ENCODE measurements around the gene PHLPP1. TPM values are rescaled to one million over a fixed set of nuclear protein-coding genes. Genes with fewer than 3 reads are reported as not detected.

Gene PHLPP1
- total and polyA plus RNA-seq, 2 of the 13 experiments (the other 11 are each of a cell fraction or from before 2014, with no cell fraction given): 9.8 to 18.5 TPM

- TF ChIP-seq MTERF4 (CRISPR knock-in tag; IDR thresholded peaks at IDR 0.05) (no peak), ZNF260 (CRISPR knock-in tag; IDR thresholded peaks at IDR 0.05; ENCODE audit: borderline replicate concordance, low read depth) (no peak), ETS1 (CRISPR knock-in tag; IDR thresholded peaks at IDR 0.05) (no peak), MTF1 (CRISPR knock-in tag; IDR thresholded peaks at IDR 0.05) (no peak), ZNF576 (CRISPR knock-in tag; IDR thresholded peaks at IDR 0.05) (no peak), ATF1 (CRISPR knock-in tag; IDR thresholded peaks at IDR 0.05) (no peak), HDAC6 (IDR thresholded peaks at IDR 0.05; ENCODE audit: low read depth, low read length) (no peak), ZNF160 (CRISPR knock-in tag; IDR thresholded peaks at IDR 0.05) (no peak), PAWR (CRISPR knock-in tag; IDR thresholded peaks at IDR 0.05; ENCODE audit: borderline replicate concordance) (no peak), ZNF580 (CRISPR knock-in tag; IDR thresholded peaks at IDR 0.05; ENCODE audit: borderline replicate concordance, low read depth) (no peak), KLF6 (CRISPR knock-in tag; IDR thresholded peaks at IDR 0.05) (no peak), HNRNPUL1 (IDR thresholded peaks at IDR 0.05; ENCODE audit: low read depth, low read length) (no peak)
These were observed 144.7 kb downstream of the PHLPP1 start (continued) for GRCh38 chr18:62860062-62860461.

GRCh38 chr18:62862466-62862865 is 147.1 kb downstream of the PHLPP1 start:
- H2AFZ ChIP-seq (ENCODE audit: low read length): no peak overlapping the region
- no peak overlapping the region for H3K4me2 ChIP-seq (ENCODE audit: low read depth, low read length)
- H3K36me3 ChIP-seq (replicated peaks in 1 of 2; ENCODE audit: control insufficient read depth in 1 of 2, insufficient read depth in 2 of 2, low read length in 2 of 2): peaks cover 3 to 43% of the 10 kb centered on the region in 2 experiments; a peak in 4 of 5 replicates
- H3K79me2 ChIP-seq (ENCODE audit: insufficient read depth, low read length): no peaks in the 10 kb centered on the region
- no TSS peak for BruUV-seq (replicated peaks)
- DNase-seq (ENCODE audit: low spot score): no peak
- ChIA-PET CTCF (ENCODE audit: low intra/inter-chr PET ratio, low total read pairs) (no interaction called here), POLR2A (no interaction called here)
- no peak overlapping the region for H3K4me3 ChIP-seq (replicated peaks in 1 of 3; ENCODE audit: insufficient read depth in 1 of 3, low read depth in 2 of 3, low read length in 3 of 3)
- no peak overlapping the region for H3K9ac ChIP-seq (ENCODE audit: insufficient read depth, low read depth, low read length)
- H3K27me3 ChIP-seq (ENCODE audit: control insufficient read depth in 1 of 2, insufficient read depth in 2 of 2, low read length in 2 of 2): no peaks in the 10 kb centered on the region
- WGBS (ENCODE audit: low lambda C conversion rate): over 99% methylated on average over 2 of the region's 2 CpGs
- ATAC-seq: no peak
- no peaks in the 10 kb centered on the region for H4K20me1 ChIP-seq (ENCODE audit: insufficient read depth, low read length)
- H3K27ac ChIP-seq (ENCODE audit: extremely low read length, insufficient read depth, low read length): no peak overlapping the region
- no peak for TF ChIP-seq ZSCAN5A (CRISPR knock-in tag; IDR thresholded peaks at IDR 0.05; ENCODE audit: borderline replicate concordance)
- H3K9me3 ChIP-seq (ENCODE audit: low read length): no peaks in the 10 kb centered on the region
- intact Hi-C loops (cut with micrococcal nuclease; ENCODE audit: unreplicated experiment): no loop called here
- in situ Hi-C loops (cut with HindIII; ENCODE audit: extremely low pct_ligation_motif_present, low pct_unique_long_range_greater_than_20kb): no loop called here
- no peaks in the 10 kb centered on the region for H3K4me1 ChIP-seq (ENCODE audit: insufficient read depth, low read length)
- FAIRE-seq: no peak
